Dendritic cell treated with granulocyte-macrophage colony-stimulating factor and Interleukin-4, amounts not matched to agents 40 ng/mL and 50 ng/mL, for 4 days (primary cell): ENCODE measurements around the gene HDAC5.
A peak's percentile ranks its signal among the peaks of the same experiment; 100 is the strongest.
"Not testable (repeated sequence)": the region's sequence is repeated elsewhere in the genome, so short reads cannot be mapped to it uniquely, and the experiment has no call there.

Experiments
- H3K27ac Mint-ChIP-seq: one replicate; pipeline ENCODE4 v1.8.0; 2022; ENCODE audit warnings: mild to moderate bottlenecking, mixed read lengths
- H3K27me3 Mint-ChIP-seq: one replicate; pipeline ENCODE4 v1.8.0; 2022; ENCODE audit warnings: mild to moderate bottlenecking, mixed read lengths
- H3K36me3 Mint-ChIP-seq: one replicate; pipeline ENCODE4 v1.8.0; 2022; ENCODE audit warnings: low read depth, mixed read lengths
- H3K4me1 Mint-ChIP-seq: one replicate; pipeline ENCODE4 v1.8.0; 2022; ENCODE audit warnings: low read depth, mixed read lengths
- H3K4me3 Mint-ChIP-seq: one replicate; pipeline ENCODE4 v1.8.0; 2022; ENCODE audit warnings: mild to moderate bottlenecking, moderate library complexity, mixed read lengths
- H3K9me3 Mint-ChIP-seq: one replicate; pipeline ENCODE4 v1.8.0; 2022; ENCODE audit warnings: mixed read lengths
- intact Hi-C: fragments of 100-400 bp; cut with micrococcal nuclease; formaldehyde crosslinking; loops from one replicate; pipeline ENCODE4 v1.15.0; 2022

The HDAC5 gene

DNA sequence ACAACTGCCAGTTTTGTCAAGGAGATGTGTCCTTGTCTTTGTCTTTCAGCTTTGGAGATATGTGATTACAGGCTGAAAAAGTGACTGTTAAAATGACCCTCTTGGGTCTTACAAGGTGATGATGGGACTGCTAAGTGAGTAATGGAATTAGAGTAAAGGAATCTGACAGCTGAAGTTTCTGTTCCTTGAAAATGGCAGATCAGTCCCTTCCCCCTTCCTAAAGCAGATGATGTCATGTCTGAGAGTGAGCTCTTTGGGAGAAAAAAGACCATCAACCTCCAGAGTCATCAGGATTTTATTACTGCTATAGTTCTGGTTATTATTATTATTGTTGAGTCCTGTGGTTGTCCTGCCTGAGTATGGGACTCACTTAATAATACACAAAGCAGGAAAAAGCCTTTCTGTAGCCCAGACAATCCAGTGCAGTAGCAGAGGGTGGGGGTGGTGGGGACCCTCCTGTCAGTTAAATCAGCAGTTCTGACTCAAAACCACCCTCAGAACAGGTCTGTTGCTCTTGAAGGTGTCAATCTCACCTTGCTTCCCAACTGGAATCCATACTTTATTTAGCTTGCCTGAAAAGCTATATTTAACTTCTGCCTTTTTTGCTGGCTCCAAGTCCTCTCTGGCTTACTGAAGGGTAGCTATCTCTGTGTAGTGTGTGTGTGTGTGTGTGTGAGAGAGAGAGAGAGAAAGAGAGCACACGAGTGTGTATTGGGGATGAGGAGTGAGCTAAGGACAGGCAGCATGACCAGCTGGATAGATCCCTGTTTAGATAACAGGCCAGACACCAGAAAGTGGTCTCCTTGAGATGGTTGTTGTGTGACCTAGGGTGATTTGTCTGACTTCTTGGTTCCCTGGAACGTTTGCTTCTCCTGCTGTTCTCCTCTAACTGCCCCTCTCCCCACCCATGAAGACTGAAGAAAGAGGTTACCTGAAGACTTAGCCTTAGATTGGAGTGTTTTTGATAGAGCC lies 23.2 kb upstream of the HDAC5 start:
- Mint-ChIP-seq H3K4me3 (no peak overlapping the region), H3K4me1 (peaks cover 44% of the 10 kb centered on the region), H3K27me3 (no peaks in the 10 kb centered on the region), H3K27ac (peak overlapping the region; percentile 29), H3K9me3 (no peaks in the 10 kb centered on the region), H3K36me3 (no peaks in the 10 kb centered on the region)
- intact Hi-C loops: no loop called here

DNA sequence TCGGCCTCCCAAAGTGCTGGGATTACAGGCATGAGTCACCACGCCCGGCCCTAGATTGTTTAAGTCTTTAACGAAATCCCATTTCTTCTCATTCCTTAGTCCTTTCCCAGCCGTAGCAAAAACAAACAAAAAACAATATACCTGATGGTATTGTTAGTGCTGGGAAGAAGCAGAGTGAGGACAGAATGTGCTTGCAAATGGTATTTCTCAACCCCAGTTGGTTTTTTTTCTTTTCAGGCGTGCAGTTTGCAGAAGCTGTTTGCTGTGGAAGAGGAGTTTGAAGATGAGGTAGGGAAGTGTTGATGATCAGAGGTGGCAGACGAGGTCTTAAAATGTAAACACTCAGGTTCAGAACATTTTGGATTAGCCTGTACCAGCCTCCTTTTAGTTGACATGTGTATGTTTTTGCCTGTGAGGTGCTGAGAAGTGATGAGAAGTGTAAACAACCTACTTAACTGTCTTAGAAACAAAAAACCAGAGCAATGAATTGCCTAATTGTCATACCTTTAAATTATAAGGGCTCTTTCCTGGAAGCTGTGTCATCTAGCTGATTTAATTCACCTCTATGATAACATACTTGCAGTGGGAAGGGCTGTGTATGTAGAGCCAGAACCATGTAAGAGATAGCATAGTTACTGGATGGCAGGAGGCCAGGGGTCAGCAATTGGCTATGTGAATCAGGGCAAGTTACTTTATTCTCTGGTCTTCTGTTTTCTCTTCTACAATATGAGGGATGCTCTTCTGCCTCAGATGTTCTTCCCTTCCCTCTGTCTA lies 21.7 kb upstream of the HDAC5 start:
- Mint-ChIP-seq H3K27me3 (no peaks in the 10 kb centered on the region), H3K36me3 (no peaks in the 10 kb centered on the region), H3K4me3 (no peak overlapping the region), H3K9me3 (no peaks in the 10 kb centered on the region), H3K27ac (no peak overlapping the region), H3K4me1 (peaks cover 35% of the 10 kb centered on the region)
- intact Hi-C loops: loop anchor here (5.0 kb wide), 1 partner anchor 42 kb away; the partner anchor contains the start of gene TMUB2

GRCh38 chr17:44143921-44144320 lies 20.5 kb upstream of the HDAC5 start:
- not testable (repeated sequence) for H3K9me3 Mint-ChIP-seq, H3K27me3 Mint-ChIP-seq, H3K36me3 Mint-ChIP-seq, H3K27ac Mint-ChIP-seq, H3K4me3 Mint-ChIP-seq
- peaks cover 23% of the 10 kb centered on the region for H3K4me1 Mint-ChIP-seq
- intact Hi-C loops: loop anchor here (5.0 kb wide), 1 partner anchor 43 kb away; the partner anchor contains the start of gene TMUB2

- peak overlapping the region; percentile 56 for H3K27ac Mint-ChIP-seq
- intact Hi-C loops: no loop called here
- H3K27me3 Mint-ChIP-seq: peaks cover 3% of the 10 kb centered on the region
- peaks cover 29% of the 10 kb centered on the region for H3K4me1 Mint-ChIP-seq
- no peak overlapping the region for H3K4me3 Mint-ChIP-seq
- no peaks in the 10 kb centered on the region for H3K9me3 Mint-ChIP-seq
- H3K36me3 Mint-ChIP-seq: no peaks in the 10 kb centered on the region
These were observed 14.7 kb upstream of the HDAC5 start for GRCh38 chr17:44137891-44138709.

DNA sequence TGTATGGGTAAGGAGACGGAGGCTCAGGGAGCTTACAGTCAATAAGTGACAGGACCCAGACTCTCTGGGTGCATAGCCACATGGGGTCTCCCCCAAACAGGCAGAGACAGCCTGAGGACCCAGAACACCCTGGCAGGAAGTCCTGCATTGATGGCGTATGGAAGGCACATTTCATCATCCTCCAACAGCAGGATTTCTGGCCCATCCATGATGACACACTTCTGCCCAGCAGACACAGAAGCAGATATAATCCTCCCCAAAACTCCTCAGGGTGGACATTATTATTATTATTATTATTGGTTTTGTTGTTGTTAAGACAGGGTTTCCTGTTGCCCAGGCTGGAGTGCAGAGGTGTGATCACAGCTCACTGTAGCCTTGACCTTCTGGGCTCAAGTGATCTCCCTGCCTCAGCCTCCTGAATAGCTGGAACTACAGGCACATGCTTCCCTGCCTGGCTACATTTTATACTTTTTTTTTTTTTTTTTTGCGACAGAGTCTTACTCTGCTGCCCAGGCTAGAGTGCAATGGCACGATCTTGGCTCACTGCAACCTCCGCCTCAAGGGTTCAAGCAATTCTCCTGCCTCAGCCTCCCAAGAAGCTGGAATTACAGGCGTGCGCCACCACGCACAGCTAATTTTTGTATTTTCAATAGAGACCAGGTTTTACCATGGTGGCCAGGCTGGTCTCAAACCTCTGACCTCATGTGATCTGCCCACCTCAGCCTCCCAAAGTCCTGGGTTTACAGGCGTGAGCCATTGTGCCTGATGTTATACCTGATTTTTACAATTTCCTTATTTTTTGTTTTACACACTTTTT lies 11.5 kb upstream of the HDAC5 start:
- no peak overlapping the region for H3K4me3 Mint-ChIP-seq
- H3K27me3 Mint-ChIP-seq: peaks cover 3% of the 10 kb centered on the region
- H3K4me1 Mint-ChIP-seq: peaks cover 25% of the 10 kb centered on the region
- no peaks in the 10 kb centered on the region for H3K9me3 Mint-ChIP-seq
- intact Hi-C loops: no loop called here
- H3K27ac Mint-ChIP-seq: no peak overlapping the region
- no peaks in the 10 kb centered on the region for H3K36me3 Mint-ChIP-seq

DNA sequence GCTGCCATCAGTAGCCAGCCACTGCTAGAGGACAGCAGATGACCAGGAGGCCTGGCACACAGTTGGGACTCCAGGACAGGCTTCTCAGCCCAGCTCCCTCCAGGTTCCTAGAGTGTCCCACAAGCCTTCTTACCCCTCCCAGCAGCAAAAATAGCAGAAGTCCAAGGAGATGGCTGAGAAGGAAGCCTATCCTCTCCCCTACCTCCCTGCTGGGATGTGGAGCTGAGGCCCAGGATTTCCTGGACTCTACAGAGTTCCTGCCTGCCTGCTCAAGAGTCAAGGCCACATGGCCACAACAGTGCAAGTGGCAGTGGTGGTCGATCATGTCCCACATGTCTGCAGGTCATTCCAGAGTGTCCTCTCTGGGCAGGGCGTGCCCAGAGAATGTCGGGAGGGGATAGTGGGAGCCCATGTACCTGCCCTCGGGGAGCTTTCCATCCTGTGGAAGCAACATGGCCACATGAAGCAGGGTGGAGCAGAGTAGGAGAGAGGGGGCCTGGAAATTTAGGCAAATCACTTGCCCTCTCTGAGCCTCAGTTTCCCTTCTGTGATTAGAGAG lies 10.6 kb upstream of the HDAC5 start:
- Mint-ChIP-seq H3K27me3 (peaks cover 3% of the 10 kb centered on the region), H3K27ac (no peak overlapping the region), H3K4me1 (peaks cover 25% of the 10 kb centered on the region), H3K4me3 (no peak overlapping the region), H3K36me3 (no peaks in the 10 kb centered on the region), H3K9me3 (no peaks in the 10 kb centered on the region)
- intact Hi-C loops: no loop called here

DNA sequence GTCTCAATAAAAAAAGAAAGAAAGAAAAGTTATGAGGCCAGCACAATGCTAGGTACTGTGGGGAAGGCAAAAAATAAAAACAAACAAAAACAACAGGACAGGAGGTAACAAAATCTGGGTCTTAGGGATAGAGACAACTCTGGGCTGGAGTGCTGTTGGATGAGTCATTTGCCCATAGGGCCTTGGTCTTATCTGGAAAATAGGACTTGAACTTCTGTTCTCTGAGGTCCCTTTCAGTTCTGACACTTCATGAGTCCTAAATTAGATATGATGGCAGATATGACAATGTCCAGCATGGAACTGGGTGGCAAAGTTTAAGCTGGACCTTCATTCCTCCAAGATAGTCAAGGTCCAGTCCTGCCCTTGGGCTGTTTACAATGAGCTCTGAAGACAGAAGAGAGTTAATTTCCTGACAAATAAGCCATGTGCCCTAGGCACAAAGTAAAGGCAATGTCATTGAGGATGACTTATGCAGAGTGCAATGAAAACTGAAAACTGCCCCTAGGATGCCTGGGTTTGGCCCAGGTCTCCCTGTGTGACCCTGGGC lies 8.9 kb upstream of the HDAC5 start:
- H3K4me1 Mint-ChIP-seq: peaks cover 11% of the 10 kb centered on the region
- intact Hi-C loops: no loop called here
- no peaks in the 10 kb centered on the region for H3K36me3 Mint-ChIP-seq
- H3K9me3 Mint-ChIP-seq: no peaks in the 10 kb centered on the region
- H3K27ac Mint-ChIP-seq: no peak overlapping the region
- no peak overlapping the region for H3K4me3 Mint-ChIP-seq
- H3K27me3 Mint-ChIP-seq: peaks cover 1% of the 10 kb centered on the region

GRCh38 chr17:44131372-44131771 lies 7.9 kb upstream of the HDAC5 start:
- H3K36me3 Mint-ChIP-seq, H3K4me3 Mint-ChIP-seq, H3K27ac Mint-ChIP-seq, H3K27me3 Mint-ChIP-seq, intact Hi-C loops, H3K9me3 Mint-ChIP-seq: not testable (repeated sequence)
- H3K4me1 Mint-ChIP-seq: peaks cover 11% of the 10 kb centered on the region

DNA sequence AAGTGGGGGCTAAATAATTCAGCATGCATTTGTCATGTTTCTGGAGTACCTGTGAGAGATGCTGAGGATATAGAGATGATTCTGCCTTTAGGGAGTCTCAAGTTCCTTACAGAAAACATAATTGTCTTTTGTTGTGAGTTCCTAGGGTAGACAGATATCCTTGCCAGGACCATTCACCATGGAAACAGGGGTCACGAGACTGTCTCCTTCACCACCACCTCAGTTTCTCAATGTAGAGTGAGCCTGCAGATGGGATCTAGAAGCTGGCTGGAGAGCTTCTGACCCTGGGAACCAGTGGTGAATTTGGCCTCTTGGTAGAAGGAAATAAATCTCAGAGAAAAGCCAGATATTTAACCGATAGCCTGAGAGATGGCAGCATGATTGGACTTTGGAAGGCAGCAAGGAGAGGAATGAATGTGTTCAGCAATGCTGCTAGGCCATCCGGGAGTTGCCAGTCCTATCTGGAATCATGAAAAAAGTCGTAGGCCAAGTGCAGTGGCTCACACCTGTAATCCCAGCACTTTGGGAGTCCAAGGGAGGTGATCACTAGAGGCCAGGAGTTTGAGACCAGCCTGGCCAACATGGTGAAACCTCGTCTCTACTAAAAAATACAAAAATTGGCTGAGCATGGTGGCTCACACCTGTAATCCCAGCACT lies 7.4 kb upstream of the HDAC5 start:
- Mint-ChIP-seq H3K27ac (no peak overlapping the region), H3K4me3 (no peak overlapping the region)

GRCh38 chr17:44128383-44128782 lies 4.9 kb upstream of the HDAC5 start:
- H3K4me1 Mint-ChIP-seq: peaks cover 13% of the 10 kb centered on the region
- intact Hi-C loops: no loop called here
- H3K27me3 Mint-ChIP-seq: no peaks in the 10 kb centered on the region
- H3K4me3 Mint-ChIP-seq: no peak overlapping the region
- no peaks in the 10 kb centered on the region for H3K9me3 Mint-ChIP-seq
- H3K36me3 Mint-ChIP-seq: peaks cover 6% of the 10 kb centered on the region
- no peak overlapping the region for H3K27ac Mint-ChIP-seq

More for the DNA sequence above, 7.4 kb upstream of the HDAC5 start:
- Mint-ChIP-seq H3K27me3 (no peaks in the 10 kb centered on the region), H3K9me3 (no peaks in the 10 kb centered on the region), H3K36me3 (no peaks in the 10 kb centered on the region), H3K4me1 (peaks cover 11% of the 10 kb centered on the region)
- intact Hi-C loops: no loop called here

GRCh38 chr17:44124118-44124438 lies 637 bp upstream of the HDAC5 start:
- Mint-ChIP-seq H3K27me3 (no peaks in the 10 kb centered on the region), H3K9me3 (no peaks in the 10 kb centered on the region), H3K4me1 (peaks cover 35% of the 10 kb centered on the region), H3K4me3 (peak overlapping the region; percentile 90), H3K27ac (peak overlapping the region; percentile 96), H3K36me3 (peaks cover 26% of the 10 kb centered on the region)
- intact Hi-C loops: loop anchor here (1.0 kb wide), 1 partner anchor 62 kb away; the partner anchor contains the start of gene TMUB2

GRCh38 chr17:44122816-44123355 lies 555 bp downstream of the HDAC5 start:
- intact Hi-C loops: loop anchor here (1.0 to 2.0 kb wide), 2 partner anchors 18 to 25 kb away; partner anchors contain the start of gene HROB
- H3K36me3 Mint-ChIP-seq: peaks cover 29% of the 10 kb centered on the region
- H3K27me3 Mint-ChIP-seq: no peaks in the 10 kb centered on the region
- peak overlapping the region; percentile 96 for H3K27ac Mint-ChIP-seq
- peak overlapping the region; percentile 90 for H3K4me3 Mint-ChIP-seq
- no peaks in the 10 kb centered on the region for H3K9me3 Mint-ChIP-seq
- H3K4me1 Mint-ChIP-seq: peaks cover 41% of the 10 kb centered on the region
